HUES48 (cell line): Measurements from ENCODE around the gene HOMER3.
"Not testable (repeated sequence)": the region's sequence is repeated elsewhere in the genome, so short reads cannot be mapped to it uniquely, and the experiment has no call there.

ENCODE experiments used
- H3K27ac ChIP-seq: one replicate; pipeline ENCODE4 v1.7.0; 2013; ENCODE audit warnings: low read depth, low read length, inconsistent platforms
- H3K27me3 ChIP-seq: 2 replicates; pipeline ENCODE4 v1.6.1; 2013; ENCODE audit warnings: mild to moderate bottlenecking, low read length; ENCODE audit not compliant: control insufficient read depth, insufficient read depth
- H3K36me3 ChIP-seq: 2 replicates; pipeline ENCODE4 v1.6.1; 2013; ENCODE audit warnings: low read length; ENCODE audit not compliant: control insufficient read depth, insufficient read depth
- H3K4me1 ChIP-seq: 2 replicates; pipeline ENCODE4 v1.6.1; 2013; ENCODE audit warnings: mild to moderate bottlenecking, low read length; ENCODE audit not compliant: control insufficient read depth, insufficient read depth
- H3K4me3 ChIP-seq: 2 replicates; pipeline ENCODE4 v1.5.1; 2013; ENCODE audit warnings: mild to moderate bottlenecking, low read depth, low read length
- H3K9ac ChIP-seq: 2 replicates; pipeline ENCODE4 v1.6.1; 2013; ENCODE audit warnings: mild to moderate bottlenecking, low read depth, low read length, moderate library complexity
- H3K9me3 ChIP-seq: 2 replicates; pipeline ENCODE4 v1.6.1; 2013; ENCODE audit warnings: low read length; ENCODE audit not compliant: control insufficient read depth, insufficient read depth

Gene HOMER3

GRCh38 chr19:18922228-18922985 lies 18.6 kb downstream of the HOMER3 start:
- Histone ChIP-seq H3K27me3 (no peaks in the 10 kb centered on the region), H3K4me1 (peaks cover 4% of the 10 kb centered on the region), H3K9ac (no peak overlapping the region), H3K4me3 (no peak overlapping the region), H3K9me3 (no peaks in the 10 kb centered on the region), H3K27ac (no peak overlapping the region), H3K36me3 (peaks cover 47% of the 10 kb centered on the region)

- no peaks in the 10 kb centered on the region for H3K9me3 ChIP-seq
- H3K36me3 ChIP-seq, result peaks cover 41% of the 10 kb centered on the region
- H3K9ac ChIP-seq, result no peak overlapping the region
- no peak overlapping the region for H3K27ac ChIP-seq
- H3K4me3 ChIP-seq, result no peak overlapping the region
- peaks cover 4% of the 10 kb centered on the region for H3K4me1 ChIP-seq
- H3K27me3 ChIP-seq, result no peaks in the 10 kb centered on the region
These were observed 19.4 kb downstream of the HOMER3 start for GRCh38 chr19:18921593-18921992.

GRCh38 chr19:18920400-18920799 lies 20.6 kb downstream of the HOMER3 start:
- Histone ChIP-seq H3K4me1 (peaks cover 4% of the 10 kb centered on the region), H3K36me3 (peaks cover 33% of the 10 kb centered on the region), H3K4me3 (peak overlapping the region; percentile 75), H3K9me3 (no peaks in the 10 kb centered on the region), H3K27ac (no peak overlapping the region), H3K27me3 (no peaks in the 10 kb centered on the region), H3K9ac (peak overlapping the region; percentile 55)

- Histone ChIP-seq H3K4me3 (peak overlapping the region; percentile 75), H3K4me1 (peaks cover 4% of the 10 kb centered on the region), H3K9ac (peak overlapping the region; percentile 55), H3K36me3 (peaks cover 35% of the 10 kb centered on the region), H3K9me3 (no peaks in the 10 kb centered on the region), H3K27ac (peak overlapping the region; percentile 24), H3K27me3 (no peaks in the 10 kb centered on the region)
These were observed 21.2 kb downstream of the HOMER3 start for GRCh38 chr19:18919900-18920214.

- Histone ChIP-seq H3K4me1 (peaks cover 4% of the 10 kb centered on the region), H3K27me3 (no peaks in the 10 kb centered on the region), H3K36me3 (peaks cover 30% of the 10 kb centered on the region), H3K9ac (peak within 1 kb of the TSS; percentile 81), H3K4me3 (peak within 1 kb of the TSS; percentile 75), H3K27ac (peak within 1 kb of the TSS; percentile 77), H3K9me3 (no peaks in the 10 kb centered on the region)
These were observed 21.7 kb downstream of the HOMER3 start, which contains the start of the genes COPE and DDX49 for GRCh38 chr19:18919086-18919899. COPE (minus strand) TSS chr19:18919387; CDS start chr19:18919348, 39 bp downstream. DDX49 (plus strand) TSS chr19:18919715; CDS start chr19:18919742, 27 bp downstream.

- H3K9me3 ChIP-seq, H3K9ac ChIP-seq: not testable (repeated sequence)
These were observed 23.4 kb downstream of the HOMER3 start for GRCh38 chr19:18917593-18917992.

GRCh38 chr19:18915639-18916038 lies 25.4 kb downstream of the HOMER3 start:
- Histone ChIP-seq H3K27me3 (no peaks in the 10 kb centered on the region), H3K36me3 (peaks cover 18% of the 10 kb centered on the region), H3K4me3 (no peak overlapping the region), H3K4me1 (peaks cover 4% of the 10 kb centered on the region), H3K9me3 (no peaks in the 10 kb centered on the region), H3K27ac (no peak overlapping the region), H3K9ac (no peak overlapping the region)

More at GRCh38 chr19:18917593-18917992, 23.4 kb downstream of the HOMER3 start:
- peaks cover 25% of the 10 kb centered on the region for H3K36me3 ChIP-seq
- not testable (repeated sequence) for H3K27ac ChIP-seq, H3K4me3 ChIP-seq, H3K27me3 ChIP-seq, H3K4me1 ChIP-seq

GRCh38 chr19:18913466-18913865 lies 27.6 kb downstream of the HOMER3 start:
- H3K27ac ChIP-seq, result no peak overlapping the region
- no peak overlapping the region for H3K9ac ChIP-seq
- no peaks in the 10 kb centered on the region for H3K4me1 ChIP-seq
- no peak overlapping the region for H3K4me3 ChIP-seq
- H3K9me3 ChIP-seq, result no peaks in the 10 kb centered on the region
- H3K36me3 ChIP-seq, result peaks cover 32% of the 10 kb centered on the region
- no peaks in the 10 kb centered on the region for H3K27me3 ChIP-seq

GRCh38 chr19:18912933-18913332 lies 28.1 kb downstream of the HOMER3 start:
- H3K9ac ChIP-seq, result no peak overlapping the region
- H3K36me3 ChIP-seq, result peaks cover 33% of the 10 kb centered on the region
- H3K9me3 ChIP-seq, result no peaks in the 10 kb centered on the region
- H3K27me3 ChIP-seq, result no peaks in the 10 kb centered on the region
- H3K4me3 ChIP-seq, result no peak overlapping the region
- no peaks in the 10 kb centered on the region for H3K4me1 ChIP-seq
- no peak overlapping the region for H3K27ac ChIP-seq

- no peak overlapping the region for H3K4me3 ChIP-seq
- no peak overlapping the region for H3K27ac ChIP-seq
- H3K27me3 ChIP-seq, result no peaks in the 10 kb centered on the region
- H3K4me1 ChIP-seq, result no peaks in the 10 kb centered on the region
- no peak overlapping the region for H3K9ac ChIP-seq
- H3K36me3 ChIP-seq, result peaks cover 53% of the 10 kb centered on the region
- no peaks in the 10 kb centered on the region for H3K9me3 ChIP-seq
These were observed 30.1 kb downstream of the HOMER3 start for GRCh38 chr19:18910801-18911436.

GRCh38 chr19:18910010-18910409 lies 31.0 kb downstream of the HOMER3 start:
- H3K4me3 ChIP-seq, result no peak overlapping the region

More at GRCh38 chr19:18910010-18910409, 31.0 kb downstream of the HOMER3 start:
- Histone ChIP-seq H3K4me1 (no peaks in the 10 kb centered on the region), H3K9ac (no peak overlapping the region), H3K27me3 (no peaks in the 10 kb centered on the region), H3K36me3 (peaks cover 56% of the 10 kb centered on the region), H3K9me3 (no peaks in the 10 kb centered on the region), H3K27ac (no peak overlapping the region)
